ENCODE results near the gene RGS19.

RGS19 gene

DNA sequence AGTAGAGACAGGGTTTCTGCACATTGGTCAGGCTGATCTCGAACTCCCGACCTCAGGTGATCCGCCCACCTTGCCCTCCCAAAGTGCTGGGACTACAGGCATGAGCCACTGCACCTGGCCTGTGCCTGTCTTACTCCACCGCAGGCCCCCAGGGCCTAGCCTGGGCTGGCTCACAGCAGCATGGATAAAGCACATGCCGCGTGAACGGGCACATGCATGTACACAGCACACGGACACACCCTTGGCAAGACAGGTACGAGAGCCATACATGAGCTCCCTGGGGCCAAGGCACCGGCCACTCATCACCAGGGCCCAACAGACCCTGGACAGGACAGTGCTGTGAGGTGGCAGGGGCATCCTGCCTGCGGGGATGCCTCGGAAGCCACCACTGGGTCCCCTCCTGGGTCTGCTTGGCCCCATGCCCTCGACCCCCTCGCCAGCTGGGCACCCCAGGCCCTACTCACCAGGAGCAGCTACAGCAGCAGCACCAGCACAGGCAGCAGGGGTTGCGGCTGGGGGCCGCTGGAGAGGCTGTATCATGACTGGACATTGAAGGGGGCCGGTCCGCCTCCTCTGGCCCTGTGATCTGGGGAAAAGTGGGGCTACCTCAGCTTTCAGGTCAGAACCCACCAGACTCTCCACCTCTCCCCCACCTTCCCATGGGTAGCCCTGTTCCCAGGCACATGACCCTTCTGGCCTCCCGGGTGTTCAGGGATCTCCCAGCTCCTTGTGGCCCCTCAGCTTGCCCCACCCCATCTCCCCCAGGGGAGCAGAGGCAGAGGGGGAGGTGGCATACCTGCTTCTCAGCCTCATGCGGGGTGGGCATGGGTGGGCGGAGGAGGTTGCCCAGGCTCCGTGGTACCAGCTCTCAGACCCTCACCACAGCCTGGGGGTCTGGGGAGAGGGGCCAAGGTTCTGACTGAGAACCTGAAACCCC is 3.0 kb downstream of the RGS19 start:
- no peak for DNase-seq (ENCODE audit: low spot score)

DNA sequence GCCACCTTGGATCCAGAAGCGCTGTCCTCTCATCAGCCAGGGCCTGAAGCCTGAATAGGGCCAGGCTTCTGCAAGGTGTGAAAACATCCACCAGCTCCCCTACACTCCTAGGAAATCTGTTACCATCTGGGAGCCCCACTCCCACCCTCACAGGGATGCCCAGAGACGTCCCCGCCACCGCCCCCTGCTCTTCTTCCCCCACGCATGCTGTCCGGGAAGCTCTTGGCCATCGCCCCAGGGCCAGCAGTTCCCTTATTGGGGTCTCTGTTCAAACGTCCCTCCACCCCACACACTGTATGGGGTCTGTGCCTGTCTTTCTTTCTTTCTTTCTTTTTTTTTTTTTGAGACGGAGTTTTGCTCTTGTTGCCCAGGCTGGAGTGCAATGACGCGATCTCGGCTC is 3.8 kb downstream of the RGS19 start:
- DNase-seq (ENCODE audit: low spot score) = no peak

DNA sequence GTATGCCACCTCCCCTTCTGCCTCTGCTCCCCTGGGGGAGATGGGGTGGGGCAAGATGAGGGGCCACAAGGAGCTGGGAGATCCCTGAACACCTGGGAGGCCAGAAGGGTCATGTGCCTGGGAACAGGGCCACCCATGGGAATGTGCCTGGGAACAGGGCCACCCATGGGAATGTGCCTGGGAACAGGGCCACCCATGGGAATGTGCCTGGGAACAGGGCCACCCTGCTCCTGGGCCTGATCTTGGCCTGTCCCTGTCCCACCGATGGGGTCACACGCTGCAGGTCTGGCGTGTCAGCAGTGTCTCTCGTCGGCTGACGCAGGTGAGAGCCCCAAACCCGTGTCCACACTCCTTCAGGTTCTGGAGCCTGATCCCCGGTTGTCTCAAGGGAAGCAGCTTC is 4.4 kb downstream of the RGS19 start:
- DNase-seq (ENCODE audit: low spot score) = no peak

DNA sequence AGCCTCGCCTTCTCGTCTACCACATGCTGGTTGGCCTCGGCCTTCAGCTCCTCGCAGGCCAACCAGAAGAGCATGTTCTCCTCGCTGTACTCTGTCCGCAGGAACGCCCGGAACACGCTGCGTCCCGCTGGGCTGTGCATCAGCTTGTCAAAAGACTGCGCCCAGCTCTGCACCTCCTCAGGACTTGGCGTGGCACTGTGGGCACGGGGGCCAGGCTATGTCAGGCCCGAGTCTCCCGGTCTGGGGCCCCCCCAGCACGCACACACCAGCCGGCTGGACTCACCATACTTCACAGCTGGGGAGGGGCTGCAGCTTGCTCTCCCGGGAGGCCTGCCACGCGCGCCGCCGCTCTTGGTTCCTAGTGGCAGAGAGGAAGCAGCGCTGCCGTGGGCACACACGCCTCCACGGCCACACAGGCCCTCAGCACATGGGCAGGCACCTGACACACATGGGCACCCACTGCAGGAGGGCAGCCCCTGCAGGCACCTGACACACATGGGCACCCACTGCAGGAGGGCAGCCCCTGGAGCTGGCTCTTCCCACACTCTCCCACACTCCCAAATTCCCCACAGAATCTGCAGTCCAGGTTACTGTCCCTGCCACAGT is 5.0 kb downstream of the RGS19 start:
- DNase-seq (ENCODE audit: low spot score) = no peak

DNA sequence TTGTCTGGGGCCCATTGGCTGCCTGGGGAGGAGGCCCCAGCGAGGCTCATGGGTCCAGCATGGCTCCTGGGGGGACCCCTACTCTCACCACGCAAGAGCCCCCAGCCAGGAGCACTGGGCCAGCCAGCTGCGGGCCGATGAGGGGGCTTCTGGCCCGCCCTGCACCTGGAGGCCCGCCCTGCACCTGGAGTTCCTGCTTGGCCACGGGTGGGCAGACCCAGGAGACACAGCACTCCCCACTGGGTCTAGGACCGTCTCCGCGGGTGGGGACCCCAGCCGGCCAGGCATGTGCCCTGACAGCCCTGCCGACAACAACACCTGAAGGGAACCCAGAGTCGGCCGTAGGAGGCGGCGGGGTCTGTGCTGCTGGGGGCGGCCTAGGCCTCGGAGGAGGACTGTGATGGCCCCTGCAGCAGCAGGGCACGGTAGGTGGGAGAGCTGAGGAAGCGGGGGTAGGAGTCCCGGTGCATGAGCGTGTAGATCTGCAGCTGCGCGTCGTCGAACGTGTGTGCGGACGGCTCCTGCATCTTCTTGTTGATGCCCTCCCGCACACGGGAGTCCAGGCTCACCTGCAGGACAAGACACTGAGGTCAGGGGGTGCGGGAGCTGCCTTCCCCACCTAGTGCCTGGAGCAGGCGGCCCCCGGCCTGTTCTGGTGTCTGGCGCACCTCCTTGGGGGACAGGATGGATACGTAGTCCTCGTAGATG is 5.7 kb downstream of the RGS19 start:
- no peak for DNase-seq (ENCODE audit: low spot score)

DNA sequence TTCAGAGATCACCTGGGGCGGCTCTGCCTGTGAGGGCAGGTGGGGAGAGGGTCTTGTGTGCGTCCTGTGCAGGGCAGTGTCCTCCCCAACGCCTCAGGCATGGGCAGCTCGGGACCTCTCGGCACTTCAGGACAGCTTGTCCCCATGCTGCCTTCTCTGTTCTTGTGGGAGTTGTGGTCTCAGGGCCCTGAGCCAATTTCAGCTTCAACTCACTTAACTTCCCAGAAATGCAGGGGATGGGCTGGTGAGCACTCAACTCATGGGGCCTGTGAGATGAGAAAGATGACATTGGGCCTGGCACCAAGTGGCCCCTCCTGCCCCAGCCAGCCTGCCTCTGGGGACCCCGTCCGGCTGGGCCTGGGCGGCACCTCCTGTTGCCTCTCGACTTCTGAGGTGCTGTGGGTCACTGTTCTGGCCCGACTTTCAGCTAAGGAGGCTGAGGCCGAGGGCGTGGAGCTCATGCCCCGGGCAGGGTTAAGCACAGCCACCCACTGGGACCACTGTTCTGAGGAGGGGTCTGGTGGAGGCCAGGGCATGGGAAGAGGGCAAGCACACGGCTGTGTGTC is 6.7 kb downstream of the RGS19 start:
- no peak for DNase-seq (ENCODE audit: low spot score)

DNA sequence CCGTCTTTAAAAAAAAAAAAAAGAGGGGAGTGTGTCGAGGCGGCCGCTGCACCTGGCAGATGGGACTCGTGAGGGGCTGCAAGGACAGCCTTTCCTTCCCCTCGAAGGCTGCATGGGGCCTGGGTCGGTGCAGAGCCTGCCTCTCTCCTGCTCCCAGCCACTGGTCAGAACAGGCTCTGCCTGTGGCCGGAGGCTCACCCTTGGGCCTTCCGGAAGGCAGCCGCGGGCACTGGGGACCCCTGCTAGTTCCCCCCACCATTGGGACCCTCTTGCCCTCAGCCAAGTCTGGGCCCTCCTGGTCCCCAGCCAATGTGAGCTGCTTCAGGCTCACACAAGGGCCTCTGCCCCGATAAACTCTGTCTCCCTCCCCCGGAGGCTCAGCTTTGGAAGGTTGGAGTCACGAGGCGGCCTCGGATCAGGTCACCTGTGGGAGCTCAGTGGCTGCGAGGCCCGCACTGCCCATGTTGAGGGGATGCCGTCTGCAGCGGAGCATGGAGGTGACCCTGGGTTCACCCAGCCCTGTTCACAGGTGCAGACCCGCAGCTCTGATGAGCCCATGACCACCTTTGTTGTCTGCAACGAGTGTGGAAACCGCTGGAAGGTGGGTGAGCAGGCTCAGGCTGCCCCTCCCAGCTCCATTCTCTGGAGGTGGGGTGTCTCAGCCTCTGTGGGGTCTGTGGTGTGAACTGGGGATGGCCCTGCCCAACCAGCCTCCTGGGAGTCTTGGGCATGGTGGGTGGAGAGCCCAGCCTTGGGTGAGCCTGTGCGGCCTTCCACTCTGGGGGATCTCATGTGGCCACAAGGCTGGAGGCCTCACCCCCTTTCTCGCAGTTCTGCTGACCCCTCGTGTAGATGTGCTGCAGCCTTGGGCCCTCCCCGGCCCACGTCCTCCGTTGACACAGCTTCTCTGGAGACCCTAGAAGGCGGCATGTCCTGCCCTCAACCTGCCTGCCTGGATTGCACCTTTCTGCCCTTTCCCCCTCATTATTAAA is 7.7 kb downstream of the RGS19 start:
- no peak for DNase-seq (ENCODE audit: low spot score)

DNA sequence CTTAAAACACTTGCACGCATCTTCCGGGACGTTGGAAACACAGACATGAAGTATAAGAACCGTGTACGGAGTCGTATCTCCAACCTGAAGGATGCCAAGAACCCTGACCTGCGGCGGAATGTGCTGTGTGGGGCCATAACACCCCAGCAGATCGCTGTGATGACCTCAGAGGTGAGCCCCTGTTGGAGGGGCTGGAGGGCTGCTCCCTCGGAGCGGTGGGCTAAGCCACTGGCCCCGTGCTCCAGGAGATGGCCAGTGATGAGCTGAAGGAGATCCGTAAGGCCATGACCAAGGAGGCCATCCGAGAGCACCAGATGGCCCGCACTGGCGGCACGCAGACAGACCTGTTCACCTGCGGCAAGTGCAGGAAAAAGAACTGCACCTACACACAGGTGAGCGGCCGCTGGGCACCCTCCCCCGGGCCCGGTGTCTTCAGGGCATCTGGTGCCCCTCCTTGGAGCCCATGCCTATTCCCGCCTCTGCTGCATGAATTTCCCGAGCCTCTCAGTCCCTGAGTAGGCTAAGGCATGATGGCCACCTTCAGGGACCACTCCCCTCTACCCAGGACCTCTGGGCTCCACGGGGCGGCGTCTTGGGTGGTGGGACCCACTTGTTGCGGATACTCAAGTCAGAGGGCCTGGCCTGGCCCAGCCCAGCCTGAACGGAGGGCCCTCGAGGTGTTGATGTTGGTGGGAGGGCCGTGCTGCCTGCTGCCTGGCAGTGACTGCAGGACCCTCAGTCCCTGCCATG is 8.9 kb downstream of the RGS19 start:
- DNase-seq (ENCODE audit: low spot score) = no peak

DNA sequence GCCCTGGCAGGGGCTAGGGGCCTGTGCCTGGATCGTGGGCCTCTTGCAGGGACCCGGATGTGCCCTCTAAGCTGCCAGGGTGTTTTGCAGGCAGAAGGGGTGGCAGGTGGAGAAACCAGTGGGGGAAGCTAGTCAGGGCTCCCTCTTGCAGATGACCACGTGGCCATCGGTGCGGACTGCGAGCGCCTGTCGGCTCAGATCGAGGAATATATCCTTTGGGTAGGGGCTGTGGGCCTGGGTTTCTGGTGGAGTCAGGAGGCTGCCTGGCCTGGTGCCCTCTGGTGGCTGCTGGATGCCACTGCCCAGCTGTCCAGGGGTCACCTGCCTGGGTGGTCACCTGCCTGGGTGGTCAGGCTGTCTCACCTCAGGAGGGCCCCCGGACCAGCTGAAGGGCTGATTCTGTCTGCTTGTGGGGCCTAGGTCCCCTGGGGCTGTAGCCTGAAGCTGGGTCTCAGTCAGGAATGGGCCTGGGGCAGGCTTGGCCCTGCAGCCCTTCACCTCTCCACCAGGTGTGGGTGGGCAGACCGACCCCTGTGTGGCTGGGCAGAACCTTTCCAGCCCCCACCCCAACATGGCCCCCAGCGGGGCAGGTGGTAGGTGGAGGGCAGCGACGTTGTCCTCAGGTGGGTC is 9.6 kb downstream of the RGS19 start:
- no peak for DNase-seq (ENCODE audit: low spot score)

DNA sequence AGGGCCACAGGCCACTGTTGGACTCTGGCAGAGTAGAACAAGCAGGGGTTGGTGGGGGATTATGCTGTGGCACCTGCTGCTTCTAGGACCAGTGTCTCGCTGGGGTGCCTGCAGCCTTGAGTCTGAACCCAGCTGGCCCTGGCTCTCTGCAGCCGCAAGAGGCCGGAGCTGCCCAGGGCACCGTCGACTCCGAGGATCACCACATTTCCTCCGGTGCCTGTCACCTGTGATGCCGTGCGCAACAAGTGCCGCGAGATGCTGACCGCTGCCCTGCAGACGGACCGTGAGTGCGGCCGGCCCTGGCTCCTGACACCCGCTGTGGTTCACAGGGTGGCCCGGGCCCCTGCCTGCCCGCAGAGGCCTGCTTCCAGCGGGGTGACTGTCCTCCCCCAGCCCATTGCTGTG is 10.1 kb downstream of the RGS19 start:
- no peak for DNase-seq (ENCODE audit: low spot score)

DNA sequence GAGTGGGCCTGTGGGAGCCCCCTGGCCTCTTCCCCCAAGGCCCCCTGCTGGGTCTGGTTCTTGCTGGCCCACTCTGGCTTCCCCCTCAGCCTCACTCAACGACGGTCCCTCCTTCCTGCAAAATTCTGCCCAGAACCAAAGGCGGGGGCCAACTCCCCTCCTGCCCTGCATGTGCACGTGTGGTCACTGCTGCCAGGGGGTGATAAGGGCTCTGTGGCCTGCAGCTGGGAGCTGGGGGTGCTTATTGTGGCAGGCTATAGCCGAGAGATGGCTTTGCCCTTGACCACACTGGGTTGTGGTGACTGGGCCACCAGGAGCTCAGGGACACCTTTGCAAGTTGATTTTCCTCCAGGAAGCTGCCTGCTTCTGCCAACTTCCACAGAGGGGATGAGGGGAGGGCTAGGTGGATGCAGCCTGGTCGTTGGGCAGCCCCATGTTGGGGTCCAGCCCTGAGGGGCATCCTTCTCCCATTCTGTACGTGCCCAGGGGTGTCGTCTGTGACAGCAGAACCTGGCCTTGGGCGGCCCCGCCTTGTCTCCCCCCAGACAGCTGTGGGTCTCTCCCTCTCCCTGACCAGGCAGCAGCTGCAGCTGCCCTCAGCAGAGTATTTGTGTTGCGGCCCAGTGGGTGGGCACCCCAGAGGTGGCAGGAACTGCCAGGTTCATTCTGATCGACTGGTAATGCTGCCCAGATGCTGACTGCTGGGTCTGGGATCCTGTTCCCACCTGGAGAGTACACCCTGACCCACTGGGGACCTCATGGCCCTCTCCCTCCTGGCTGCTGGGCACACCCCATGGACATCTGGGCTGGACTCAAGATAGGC is 10.7 kb downstream of the RGS19 start:
- DNase-seq (ENCODE audit: low spot score) = no peak

DNA sequence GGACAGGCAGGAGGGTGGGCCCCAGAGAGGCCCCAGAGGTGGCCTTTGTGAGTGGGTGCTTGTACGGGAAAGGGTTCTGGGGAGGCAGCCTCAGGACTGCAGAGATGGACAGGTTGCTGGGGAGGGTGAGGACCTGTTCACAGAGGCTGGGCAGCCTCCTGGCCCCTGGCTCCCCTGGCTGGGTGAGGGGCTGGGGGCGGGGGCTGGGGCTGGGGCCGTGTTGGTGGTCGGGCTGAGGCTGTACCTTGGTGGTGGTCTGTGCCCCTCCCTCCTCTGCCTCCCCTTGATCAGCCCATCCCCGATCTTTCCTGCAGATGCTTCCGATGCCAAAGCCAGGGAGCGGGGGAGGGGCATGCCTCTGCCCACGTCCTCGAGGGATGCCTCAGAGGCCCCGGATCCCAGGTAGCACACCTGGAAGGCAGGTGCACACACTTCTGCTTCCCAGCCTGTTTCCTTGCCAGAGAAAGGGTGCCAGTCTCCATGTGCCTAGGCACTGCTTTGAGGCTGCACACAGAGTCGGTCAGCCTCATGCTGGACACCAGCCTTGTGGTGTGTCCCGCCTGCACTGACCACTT is 11.5 kb downstream of the RGS19 start:
- no peak for DNase-seq (ENCODE audit: low spot score)

DNA sequence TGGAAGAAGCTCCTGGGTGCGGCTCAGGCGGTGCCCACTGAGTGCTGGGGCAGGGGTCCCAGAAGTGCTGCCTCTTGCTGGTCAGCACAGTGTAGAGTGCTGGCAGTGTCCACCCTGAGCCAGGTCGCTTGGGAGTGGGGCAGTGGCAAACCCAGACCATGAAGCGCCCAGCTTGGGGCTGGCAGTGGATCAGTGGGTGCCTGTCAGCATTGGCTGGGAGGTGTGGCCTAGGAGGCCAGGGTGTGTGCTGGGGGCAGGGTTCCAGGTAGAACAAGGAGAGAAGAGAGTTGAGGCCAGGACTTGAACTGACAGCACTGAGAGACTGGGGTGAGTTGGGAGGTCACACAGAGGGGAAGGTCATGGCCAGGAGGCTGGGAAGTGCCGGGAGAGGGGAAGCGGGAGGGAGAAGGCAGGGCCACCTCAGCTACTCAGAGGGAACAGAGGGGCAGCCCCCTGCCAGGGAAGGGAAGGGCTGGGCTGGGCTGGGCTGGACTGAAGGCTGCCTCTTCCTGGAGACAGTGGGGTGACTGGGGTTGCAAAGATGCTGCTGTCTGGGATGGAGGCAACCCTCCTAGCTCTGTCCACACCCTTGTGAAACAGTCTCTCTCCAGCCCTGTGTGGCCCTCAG is 12.2 kb downstream of the RGS19 start:
- DNase-seq (ENCODE audit: low spot score) = no peak

DNA sequence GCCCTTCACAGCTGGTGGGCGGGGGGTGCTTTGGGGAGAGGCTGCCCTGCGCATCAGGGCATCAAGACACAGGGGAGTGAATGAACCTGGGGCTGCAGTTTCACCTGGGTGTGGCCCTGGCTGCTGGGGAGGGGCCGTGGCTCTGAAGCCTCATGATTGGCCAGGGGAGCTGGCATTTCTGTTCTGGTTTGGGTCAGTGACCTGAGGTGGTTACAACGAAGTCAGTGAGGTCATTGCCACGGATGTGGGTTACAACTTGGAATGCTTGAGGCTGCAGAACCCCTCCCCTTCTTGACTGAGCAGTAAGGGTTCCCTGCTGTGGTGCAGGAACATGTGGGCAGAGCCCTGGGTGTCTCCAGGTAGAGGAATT is 13.4 kb downstream of the RGS19 start:
- no peak for DNase-seq (ENCODE audit: low spot score)

DNA sequence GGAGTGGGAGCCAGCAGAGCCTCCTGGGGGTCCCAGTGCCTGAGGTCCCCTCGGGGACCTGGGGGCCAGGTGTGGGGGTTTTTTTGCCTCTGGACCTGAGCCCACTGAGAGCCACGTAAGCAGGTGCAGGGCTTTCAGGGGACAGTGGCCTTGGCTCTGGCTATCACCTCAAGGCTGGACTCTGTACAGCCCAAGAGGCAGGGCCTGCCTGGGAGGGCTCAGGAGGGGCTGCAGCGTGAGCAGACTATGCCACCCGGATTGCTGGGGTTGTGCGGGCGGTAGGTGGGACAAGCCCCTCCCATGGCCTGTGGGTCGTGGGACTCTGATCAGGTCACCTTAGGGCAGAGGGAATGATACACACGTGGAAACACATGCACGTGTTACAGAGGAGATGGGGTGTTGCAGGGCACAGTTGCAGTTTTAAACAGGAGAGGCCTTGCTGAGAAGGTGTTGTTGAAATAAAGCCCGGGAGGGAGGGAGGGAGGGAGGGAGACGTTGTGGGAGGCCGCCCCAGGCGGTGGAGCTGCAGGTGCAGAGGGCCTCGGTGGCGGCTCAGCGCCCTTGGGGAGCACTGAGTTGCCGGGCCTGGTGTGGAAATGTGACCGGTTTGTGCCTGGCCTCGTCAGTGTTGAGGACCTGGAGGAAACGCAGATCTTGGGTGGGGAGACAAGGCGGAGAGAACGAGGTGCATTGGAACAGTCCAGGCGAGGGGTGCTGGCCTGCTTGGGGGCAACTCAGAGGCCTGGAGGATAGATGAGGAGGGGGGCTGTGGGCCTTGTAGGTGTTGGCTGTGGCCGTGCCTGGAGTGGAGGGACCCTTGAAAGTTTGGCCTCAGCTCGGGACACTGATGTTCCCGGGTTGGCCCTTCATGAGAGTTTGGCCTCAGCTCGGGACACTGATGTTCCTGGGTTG is 14.0 kb downstream of the RGS19 start:
- no peak for DNase-seq (ENCODE audit: low spot score)

DNA sequence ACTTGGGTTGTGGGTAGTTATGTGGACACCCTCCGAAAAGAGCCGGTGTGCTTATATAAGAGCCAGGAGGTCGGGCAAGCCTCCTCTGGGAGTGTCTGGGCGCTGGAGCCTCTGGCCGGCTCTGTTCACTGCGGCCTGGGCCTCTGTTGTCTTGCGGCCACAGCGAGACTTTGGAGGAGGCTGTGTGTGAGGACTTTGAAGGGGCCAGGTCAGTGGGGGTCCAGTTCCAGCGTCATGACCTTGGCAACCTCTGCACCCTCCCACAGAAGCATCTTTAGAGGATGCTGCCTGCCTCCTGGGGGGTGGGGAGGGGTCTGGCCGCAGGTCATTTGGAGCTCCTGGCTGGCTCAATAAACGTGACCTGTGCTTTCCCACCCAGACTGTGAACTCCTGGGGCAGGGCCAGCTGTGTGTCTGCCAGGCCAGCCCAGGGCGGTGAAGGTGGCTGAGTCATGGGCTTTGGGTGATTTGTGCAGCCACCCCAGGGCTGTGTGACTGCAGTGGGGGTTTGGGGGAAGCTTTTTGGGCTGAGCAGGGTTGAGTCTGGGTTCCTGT is 15.1 kb downstream of the RGS19 start:
- no peak for DNase-seq (ENCODE audit: low spot score)

Measured in Ammon's horn (tissue), 1 donor.